GM21381 (cell line): Measurements from ENCODE around the gene CST9L.

Experiments
- ATAC-seq: cut with Tn5 transposase; IDR thresholded peaks from one replicate; pipeline ENCODE4 v1.9.1; 2021; ENCODE audit warnings: mild to moderate bottlenecking, moderate library complexity; ENCODE audit not compliant: unreplicated experiment

The CST9L gene

GRCh38 chr20:23547613-23548012 is 20.7 kb downstream of the CST9L start:
- no peak for ATAC-seq

GRCh38 chr20:23546435-23547144 is 21.7 kb downstream of the CST9L start:
- no peak for ATAC-seq

GRCh38 chr20:23544133-23544532 is 24.2 kb downstream of the CST9L start:
- no peak for ATAC-seq

GRCh38 chr20:23542801-23543200 is 25.5 kb downstream of the CST9L start:
- ATAC-seq, result no peak

- ATAC-seq, result no peak
Observed at GRCh38 chr20:23541776-23542175, 26.5 kb downstream of the CST9L start.

GRCh38 chr20:23541330-23541729 is 27.0 kb downstream of the CST9L start:
- ATAC-seq, result no peak

GRCh38 chr20:23540624-23541023 is 27.7 kb downstream of the CST9L start:
- ATAC-seq, result no peak

GRCh38 chr20:23537030-23537429 is 31.3 kb downstream of the CST9L start:
- no peak for ATAC-seq

- ATAC-seq, result no peak
Observed at GRCh38 chr20:23536328-23536974, 31.8 kb downstream of the CST9L start.

- ATAC-seq, result no peak
Observed at GRCh38 chr20:23534801-23535593, 33.3 kb downstream of the CST9L start.

- no peak for ATAC-seq
Observed at GRCh38 chr20:23533161-23533560, 35.1 kb downstream of the CST9L start.

- no peak for ATAC-seq
Observed at GRCh38 chr20:23532533-23532932, 35.8 kb downstream of the CST9L start.

GRCh38 chr20:23530937-23531567 is 37.2 kb downstream of the CST9L start:
- ATAC-seq, result no peak

- no peak for ATAC-seq
Observed at GRCh38 chr20:23528867-23529431, 39.3 kb downstream of the CST9L start.

- no peak for ATAC-seq
Observed at GRCh38 chr20:23526850-23527249, 41.4 kb downstream of the CST9L start.

- ATAC-seq, result no peak
Observed at GRCh38 chr20:23524146-23524545, 44.1 kb downstream of the CST9L start.

GRCh38 chr20:23520185-23520584 is 48.1 kb downstream of the CST9L start:
- no peak for ATAC-seq

- no peak for ATAC-seq
Observed at GRCh38 chr20:23519556-23519955, 48.7 kb downstream of the CST9L start.

- no peak for ATAC-seq
Observed at GRCh38 chr20:23517719-23518118, 50.6 kb downstream of the CST9L start.

GRCh38 chr20:23515250-23515939 is 52.9 kb downstream of the CST9L start:
- ATAC-seq, result no peak
